ENCODE results near the gene METRNL.

- TF ChIP-seq, protein P1, sequence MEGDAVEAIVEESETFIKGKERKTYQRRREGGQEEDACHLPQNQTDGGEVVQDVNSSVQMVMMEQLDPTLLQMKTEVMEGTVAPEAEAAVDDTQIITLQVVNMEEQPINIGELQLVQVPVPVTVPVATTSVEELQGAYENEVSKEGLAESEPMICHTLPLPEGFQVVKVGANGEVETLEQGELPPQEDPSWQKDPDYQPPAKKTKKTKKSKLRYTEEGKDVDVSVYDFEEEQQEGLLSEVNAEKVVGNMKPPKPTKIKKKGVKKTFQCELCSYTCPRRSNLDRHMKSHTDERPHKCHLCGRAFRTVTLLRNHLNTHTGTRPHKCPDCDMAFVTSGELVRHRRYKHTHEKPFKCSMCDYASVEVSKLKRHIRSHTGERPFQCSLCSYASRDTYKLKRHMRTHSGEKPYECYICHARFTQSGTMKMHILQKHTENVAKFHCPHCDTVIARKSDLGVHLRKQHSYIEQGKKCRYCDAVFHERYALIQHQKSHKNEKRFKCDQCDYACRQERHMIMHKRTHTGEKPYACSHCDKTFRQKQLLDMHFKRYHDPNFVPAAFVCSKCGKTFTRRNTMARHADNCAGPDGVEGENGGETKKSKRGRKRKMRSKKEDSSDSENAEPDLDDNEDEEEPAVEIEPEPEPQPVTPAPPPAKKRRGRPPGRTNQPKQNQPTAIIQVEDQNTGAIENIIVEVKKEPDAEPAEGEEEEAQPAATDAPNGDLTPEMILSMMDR (IDR thresholded peaks at IDR 0.05), result no peak
- TF ChIP-seq ZFX (IDR thresholded peaks at IDR 0.05; ENCODE audit: borderline replicate concordance), result no peak
These were observed 2.0 kb upstream of the METRNL start for GRCh38 chr17:83077411-83077810.

All from 22Rv1 (cell line).